Measurements from ENCODE around the gene LUZP1.

LUZP1 gene

GRCh38 chr1:23081376-23081775 lies 87.3 kb downstream of the LUZP1 start:
- H3K27me3 Mint-ChIP-seq = no peaks in the 10 kb centered on the region
- peaks cover 93% of the 10 kb centered on the region for H3K36me3 Mint-ChIP-seq (ENCODE audit: low read depth)
- H3K9me3 Mint-ChIP-seq = no peaks in the 10 kb centered on the region
- no peak for DNase-seq
- H3K27ac Mint-ChIP-seq = no peak overlapping the region
- no peak overlapping the region for H3K4me3 Mint-ChIP-seq
- H3K4me1 Mint-ChIP-seq (ENCODE audit: low read depth) = no peaks in the 10 kb centered on the region

GRCh38 chr1:23080885-23081284 lies 87.8 kb downstream of the LUZP1 start:
- Mint-ChIP-seq H3K27ac (no peak overlapping the region), H3K27me3 (no peaks in the 10 kb centered on the region), H3K4me1 (ENCODE audit: low read depth) (no peaks in the 10 kb centered on the region), H3K9me3 (no peaks in the 10 kb centered on the region), H3K36me3 (ENCODE audit: low read depth) (peaks cover 93% of the 10 kb centered on the region), H3K4me3 (no peak overlapping the region)
- no peak for DNase-seq

- DNase-seq = no peak
- Mint-ChIP-seq H3K9me3 (no peaks in the 10 kb centered on the region), H3K4me1 (ENCODE audit: low read depth) (no peaks in the 10 kb centered on the region), H3K27ac (peak overlapping the region; percentile 10), H3K36me3 (ENCODE audit: low read depth) (peaks cover 89% of the 10 kb centered on the region), H3K4me3 (no peak overlapping the region), H3K27me3 (no peaks in the 10 kb centered on the region)
Observed at GRCh38 chr1:23079025-23079424, 89.6 kb downstream of the LUZP1 start.

GRCh38 chr1:23074012-23074411 lies 94.6 kb downstream of the LUZP1 start:
- Mint-ChIP-seq H3K27ac (no peak overlapping the region), H3K9me3 (no peaks in the 10 kb centered on the region), H3K4me3 (no peak overlapping the region), H3K36me3 (ENCODE audit: low read depth) (peaks cover 89% of the 10 kb centered on the region), H3K27me3 (no peaks in the 10 kb centered on the region), H3K4me1 (ENCODE audit: low read depth) (no peaks in the 10 kb centered on the region)
- no peak for DNase-seq

- no peaks in the 10 kb centered on the region for H3K9me3 Mint-ChIP-seq
- H3K27me3 Mint-ChIP-seq = no peaks in the 10 kb centered on the region
- DNase-seq = no peak
- peaks cover 97% of the 10 kb centered on the region for H3K36me3 Mint-ChIP-seq (ENCODE audit: low read depth)
- H3K27ac Mint-ChIP-seq = peak overlapping the region; percentile 65
- peaks cover 4% of the 10 kb centered on the region for H3K4me1 Mint-ChIP-seq (ENCODE audit: low read depth)
- H3K4me3 Mint-ChIP-seq = no peak overlapping the region
Observed at GRCh38 chr1:23069675-23070074, 99.0 kb downstream of the LUZP1 start.

GRCh38 chr1:23069149-23069548 lies 99.5 kb downstream of the LUZP1 start:
- DNase-seq = no peak
- Mint-ChIP-seq H3K9me3 (no peaks in the 10 kb centered on the region), H3K4me1 (ENCODE audit: low read depth) (peaks cover 4% of the 10 kb centered on the region), H3K27me3 (no peaks in the 10 kb centered on the region), H3K36me3 (ENCODE audit: low read depth) (peaks cover 96% of the 10 kb centered on the region), H3K4me3 (no peak overlapping the region), H3K27ac (no peak overlapping the region)

- Mint-ChIP-seq H3K27ac (no peak overlapping the region), H3K4me3 (no peak overlapping the region), H3K4me1 (ENCODE audit: low read depth) (peaks cover 5% of the 10 kb centered on the region), H3K36me3 (ENCODE audit: low read depth) (peaks cover 94% of the 10 kb centered on the region), H3K9me3 (no peaks in the 10 kb centered on the region), H3K27me3 (no peaks in the 10 kb centered on the region)
- no peak for DNase-seq
Observed at GRCh38 chr1:23066075-23066474, 102.6 kb downstream of the LUZP1 start.

- H3K9me3 Mint-ChIP-seq = no peaks in the 10 kb centered on the region
- H3K4me3 Mint-ChIP-seq = no peak overlapping the region
- H3K27me3 Mint-ChIP-seq = no peaks in the 10 kb centered on the region
- H3K27ac Mint-ChIP-seq = no peak overlapping the region
- no peak for DNase-seq
- H3K36me3 Mint-ChIP-seq (ENCODE audit: low read depth) = peaks cover 94% of the 10 kb centered on the region
- peaks cover 5% of the 10 kb centered on the region for H3K4me1 Mint-ChIP-seq (ENCODE audit: low read depth)
Observed at GRCh38 chr1:23065385-23065784, 103.3 kb downstream of the LUZP1 start.

- peaks cover 96% of the 10 kb centered on the region for H3K36me3 Mint-ChIP-seq (ENCODE audit: low read depth)
- H3K9me3 Mint-ChIP-seq = no peaks in the 10 kb centered on the region
- H3K4me3 Mint-ChIP-seq = no peak overlapping the region
- DNase-seq = no peak
- peaks cover 5% of the 10 kb centered on the region for H3K4me1 Mint-ChIP-seq (ENCODE audit: low read depth)
- H3K27ac Mint-ChIP-seq = no peak overlapping the region
- H3K27me3 Mint-ChIP-seq = no peaks in the 10 kb centered on the region
Observed at GRCh38 chr1:23062271-23062670, 106.4 kb downstream of the LUZP1 start.

GRCh38 chr1:23057301-23057700 lies 111.4 kb downstream of the LUZP1 start:
- no peak for DNase-seq
- H3K4me1 Mint-ChIP-seq (ENCODE audit: low read depth) = peaks cover 8% of the 10 kb centered on the region
- no peaks in the 10 kb centered on the region for H3K27me3 Mint-ChIP-seq
- H3K27ac Mint-ChIP-seq = no peak overlapping the region
- H3K36me3 Mint-ChIP-seq (ENCODE audit: low read depth) = peaks cover 89% of the 10 kb centered on the region
- no peak overlapping the region for H3K4me3 Mint-ChIP-seq
- H3K9me3 Mint-ChIP-seq = no peaks in the 10 kb centered on the region

GRCh38 chr1:23051290-23051909 lies 117.3 kb downstream of the LUZP1 start:
- H3K27ac Mint-ChIP-seq = no peak overlapping the region
- H3K4me3 Mint-ChIP-seq = no peak overlapping the region
- peaks cover 59% of the 10 kb centered on the region for H3K36me3 Mint-ChIP-seq (ENCODE audit: low read depth)

GRCh38 chr1:23050201-23050600 lies 118.5 kb downstream of the LUZP1 start:
- H3K9me3 Mint-ChIP-seq = no peaks in the 10 kb centered on the region
- H3K36me3 Mint-ChIP-seq (ENCODE audit: low read depth) = peaks cover 55% of the 10 kb centered on the region
- no peak for DNase-seq
- peaks cover 15% of the 10 kb centered on the region for H3K4me1 Mint-ChIP-seq (ENCODE audit: low read depth)
- no peak overlapping the region for H3K4me3 Mint-ChIP-seq
- no peaks in the 10 kb centered on the region for H3K27me3 Mint-ChIP-seq
- no peak overlapping the region for H3K27ac Mint-ChIP-seq

More at GRCh38 chr1:23051290-23051909, 117.3 kb downstream of the LUZP1 start:
- Mint-ChIP-seq H3K4me1 (ENCODE audit: low read depth) (peaks cover 4% of the 10 kb centered on the region), H3K9me3 (no peaks in the 10 kb centered on the region), H3K27me3 (no peaks in the 10 kb centered on the region)
- DNase-seq = no peak

GRCh38 chr1:23044035-23044434 lies 124.6 kb downstream of the LUZP1 start:
- no peak for DNase-seq
- no peaks in the 10 kb centered on the region for H3K27me3 Mint-ChIP-seq
- peaks cover 44% of the 10 kb centered on the region for H3K4me1 Mint-ChIP-seq (ENCODE audit: low read depth)
- no peaks in the 10 kb centered on the region for H3K9me3 Mint-ChIP-seq
- no peak overlapping the region for H3K27ac Mint-ChIP-seq
- H3K4me3 Mint-ChIP-seq = no peak overlapping the region
- peaks cover 49% of the 10 kb centered on the region for H3K36me3 Mint-ChIP-seq (ENCODE audit: low read depth)

- no peaks in the 10 kb centered on the region for H3K9me3 Mint-ChIP-seq
- no peak overlapping the region for H3K4me3 Mint-ChIP-seq
- no peak for DNase-seq
- H3K4me1 Mint-ChIP-seq (ENCODE audit: low read depth) = peaks cover 49% of the 10 kb centered on the region
- H3K27ac Mint-ChIP-seq = peak overlapping the region; percentile 23
- H3K36me3 Mint-ChIP-seq (ENCODE audit: low read depth) = peaks cover 47% of the 10 kb centered on the region
- no peaks in the 10 kb centered on the region for H3K27me3 Mint-ChIP-seq
Observed at GRCh38 chr1:23040509-23040908, 128.1 kb downstream of the LUZP1 start.

- Mint-ChIP-seq H3K27ac (peak overlapping the region; percentile 15), H3K9me3 (no peaks in the 10 kb centered on the region), H3K36me3 (ENCODE audit: low read depth) (peaks cover 39% of the 10 kb centered on the region), H3K27me3 (no peaks in the 10 kb centered on the region), H3K4me3 (no peak overlapping the region), H3K4me1 (ENCODE audit: low read depth) (peaks cover 39% of the 10 kb centered on the region)
- DNase-seq = no peak
Observed at GRCh38 chr1:23039308-23039826, 129.3 kb downstream of the LUZP1 start.
